Stimulated activated CD4-positive, alpha-beta T cell treated with anti-CD3 and anti-CD28 coated beads, TNF-alpha, amount 100 ng/mL, for 4 hours (primary cell): ENCODE results near the gene IMMT.
"Not testable (repeated sequence)": the region's sequence is repeated elsewhere in the genome, so short reads cannot be mapped to it uniquely, and the experiment has no call there.

ENCODE experiments used
- DNase-seq, 3 experiments: peaks; one replicate each; pipeline ENCODE4 v3.0.0-alpha.2; 2020; ENCODE audit warnings: low read depth in 3 of 3

The IMMT gene

DNA sequence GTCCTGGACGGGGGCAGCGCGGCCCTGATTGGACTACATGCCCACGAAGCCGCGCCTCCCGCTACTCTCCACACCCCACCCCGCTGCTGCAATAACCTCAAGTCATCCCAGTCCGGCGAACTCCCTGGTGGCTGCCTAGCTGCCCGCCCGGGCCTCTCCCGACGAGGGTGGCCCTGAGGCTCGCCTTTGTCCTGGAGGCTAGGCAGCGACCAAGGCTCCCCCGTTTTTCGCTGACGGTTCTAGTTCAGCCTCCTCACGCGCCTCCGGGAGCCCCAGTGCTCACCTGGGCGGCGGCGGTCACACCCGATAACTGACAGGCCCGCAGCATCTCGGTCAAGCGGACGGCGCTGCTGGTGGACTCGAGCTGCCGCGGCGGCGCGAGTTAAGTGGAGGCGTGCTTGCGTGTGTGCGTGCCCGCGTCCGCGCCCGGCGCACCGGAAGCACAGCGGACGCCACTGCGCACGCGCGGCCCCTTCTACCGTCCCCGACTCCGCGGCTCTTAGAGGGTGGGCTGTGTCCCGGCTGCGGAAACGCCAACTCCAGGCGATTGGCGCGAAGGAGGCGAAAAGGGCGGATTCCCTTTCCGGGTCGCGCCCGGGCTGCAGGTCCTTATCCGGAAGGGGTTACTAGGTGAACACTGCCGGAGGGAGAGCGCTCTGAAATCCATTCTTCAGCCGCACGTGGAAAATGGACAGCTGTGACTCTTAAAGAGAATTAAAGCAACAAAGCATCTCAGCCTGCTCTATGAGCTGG lies at the start of gene IMMT:
Gene IMMT (minus strand): TSS at position 408 of the 753 bp plus-strand sequence. CDS start 80 bp downstream, at position 328.
- peak; percentile 86 to 94 (median 91) for DNase-seq

DNA sequence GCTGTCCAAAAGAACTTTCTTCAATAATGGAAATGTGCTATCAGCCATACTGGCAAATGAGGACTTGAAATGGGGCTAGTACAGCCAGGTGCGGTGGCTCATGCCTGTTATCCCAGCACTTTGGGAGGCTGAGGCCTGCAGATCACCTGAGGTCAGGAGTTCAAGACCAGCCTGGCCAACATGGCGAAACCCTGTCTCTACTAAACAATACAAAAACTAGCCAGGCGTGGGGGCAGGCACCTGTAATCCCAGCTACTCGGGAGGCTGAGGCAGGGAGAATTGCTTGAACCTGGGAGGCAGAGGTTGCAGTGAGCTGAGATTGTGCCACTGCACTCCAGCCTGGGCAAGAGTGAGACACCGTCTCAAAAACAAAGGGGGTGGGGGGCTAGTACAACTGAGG lies 49.5 kb upstream of the IMMT start:
- not testable (repeated sequence) for DNase-seq

DNA sequence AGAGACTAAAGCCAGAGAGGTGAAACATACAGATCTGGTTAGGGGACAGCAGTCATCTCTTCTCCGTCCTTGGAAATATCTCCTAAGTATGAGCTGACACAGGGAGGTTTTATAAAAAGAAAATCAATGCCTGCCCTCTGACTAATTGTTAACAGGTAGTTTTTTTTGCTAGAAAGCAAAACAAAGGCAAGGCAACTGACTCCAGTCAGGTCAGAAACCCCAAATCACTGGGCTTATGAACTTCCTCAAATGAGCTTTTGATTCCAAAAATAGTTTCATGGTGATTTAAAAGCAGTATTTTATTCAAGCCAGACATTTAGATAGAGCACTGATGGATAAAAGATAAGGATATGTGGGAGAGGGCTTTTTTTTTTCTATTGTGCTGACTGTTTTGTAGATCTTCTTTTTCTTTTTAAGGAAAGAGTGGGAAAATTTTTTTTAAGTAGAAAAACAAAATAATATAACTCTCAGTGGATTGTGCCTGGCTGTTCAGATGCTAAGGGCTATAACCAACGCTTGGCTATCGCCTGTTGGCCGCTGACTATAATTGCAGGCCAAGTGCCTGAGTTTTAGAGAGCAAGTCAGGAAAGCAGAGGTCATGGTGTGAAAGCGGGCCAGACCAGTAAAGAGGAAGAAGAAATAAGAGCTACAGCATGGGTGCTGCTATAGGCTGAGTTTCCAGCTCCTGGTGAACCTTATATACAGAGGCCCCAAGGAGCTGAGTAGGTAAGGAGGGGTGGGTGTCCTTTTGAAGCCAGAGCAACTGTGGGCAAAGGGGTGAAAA lies 48.9 kb upstream of the IMMT start:
- DNase-seq = no peak

DNA sequence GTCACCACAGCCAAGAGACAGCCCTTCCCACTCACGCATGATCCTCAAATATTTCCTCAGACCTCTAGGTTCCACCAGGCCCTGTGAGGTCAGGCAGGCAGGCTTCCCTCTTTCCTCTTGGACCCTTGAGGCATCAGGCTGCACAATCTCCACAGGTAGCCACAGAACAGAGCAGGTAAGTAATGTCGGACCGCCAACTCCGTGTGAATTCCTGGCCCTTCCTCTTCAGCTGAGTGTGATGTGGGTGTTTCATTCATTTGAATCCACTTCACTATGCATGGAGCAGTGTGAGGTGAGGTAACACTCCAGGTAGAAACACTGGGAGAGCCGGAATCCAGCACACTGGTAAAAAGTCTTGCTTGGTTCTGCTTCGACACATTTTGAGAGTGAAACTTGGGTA lies 48.0 kb upstream of the IMMT start:
- DNase-seq = no peak

DNA sequence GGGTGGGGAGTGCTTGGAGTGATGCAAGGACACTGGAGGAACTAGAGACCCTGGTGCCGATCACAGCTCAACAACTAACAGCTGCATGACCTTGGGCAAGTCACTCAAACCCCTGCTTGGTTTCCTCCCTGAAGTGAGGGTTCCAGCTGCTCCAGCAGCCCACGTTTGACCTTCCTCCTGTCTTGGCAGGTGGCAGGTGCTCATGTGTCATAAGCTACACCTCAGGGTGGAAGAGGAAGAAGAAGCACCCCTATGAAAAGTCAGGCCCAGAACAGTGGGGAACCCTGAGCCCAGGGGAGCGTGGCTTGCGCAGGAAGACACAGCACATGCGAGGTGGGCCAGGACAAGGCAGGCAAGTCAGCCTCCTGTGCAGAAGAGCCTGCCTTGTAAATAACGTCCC lies 46.3 kb upstream of the IMMT start:
- no peak for DNase-seq

DNA sequence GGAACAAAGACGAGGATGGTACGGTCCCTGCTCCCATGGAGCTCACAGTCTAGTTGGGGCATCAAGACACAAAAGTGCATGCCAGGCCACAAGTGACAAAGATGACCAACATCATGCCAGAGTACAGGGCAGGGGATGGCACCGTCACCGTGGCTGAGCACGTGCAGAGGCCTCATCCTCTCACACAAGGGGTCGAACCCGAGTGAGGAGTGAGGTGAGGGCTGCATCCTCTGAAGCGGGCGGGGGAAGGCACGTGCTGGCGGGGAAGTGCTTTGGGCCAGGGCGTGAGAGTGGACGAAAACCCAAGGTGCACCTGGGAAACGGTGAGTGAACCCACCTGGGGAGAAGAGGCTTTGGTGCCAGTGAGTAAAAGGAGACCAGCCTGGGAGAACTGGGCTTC lies 45.0 kb upstream of the IMMT start:
- no peak for DNase-seq

DNA sequence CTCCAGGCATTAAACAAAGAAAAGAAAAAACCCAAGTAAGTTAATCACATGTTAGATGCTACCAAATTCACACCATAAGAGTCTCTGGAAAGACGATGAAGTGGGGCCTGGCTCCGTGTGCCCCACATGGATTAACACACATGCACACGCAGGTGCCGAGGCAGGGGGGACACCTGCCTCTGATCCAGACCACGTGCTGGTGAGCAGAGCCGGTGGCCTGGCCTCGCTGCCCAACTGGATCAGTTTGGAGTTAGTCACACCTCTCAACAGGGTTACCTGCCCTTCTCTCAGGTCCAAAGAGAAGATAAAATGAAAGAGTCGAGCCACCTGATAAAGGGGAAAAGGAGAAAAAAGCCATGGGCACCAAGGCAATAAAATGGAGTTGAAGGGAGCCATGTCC lies 44.5 kb upstream of the IMMT start:
- DNase-seq = no peak

DNA sequence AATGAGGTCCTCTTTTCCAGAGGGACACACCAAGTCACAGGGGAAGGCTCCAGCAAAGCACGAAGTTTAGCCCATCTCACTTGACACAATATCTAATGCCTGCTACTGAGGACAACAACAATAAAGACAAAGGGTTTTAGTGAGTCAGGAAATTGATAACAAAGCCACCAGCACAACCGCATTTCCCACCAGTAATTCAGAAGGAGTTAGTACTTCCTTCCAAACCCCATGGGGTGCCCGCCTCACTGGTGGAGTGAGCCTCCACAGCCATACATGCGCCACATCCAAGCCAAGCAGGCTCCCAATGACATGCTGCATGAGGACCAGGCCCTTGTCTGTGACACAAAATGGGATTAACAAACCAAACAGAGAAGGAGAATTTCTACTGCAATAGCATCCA lies 44.1 kb upstream of the IMMT start:
- no peak for DNase-seq

DNA sequence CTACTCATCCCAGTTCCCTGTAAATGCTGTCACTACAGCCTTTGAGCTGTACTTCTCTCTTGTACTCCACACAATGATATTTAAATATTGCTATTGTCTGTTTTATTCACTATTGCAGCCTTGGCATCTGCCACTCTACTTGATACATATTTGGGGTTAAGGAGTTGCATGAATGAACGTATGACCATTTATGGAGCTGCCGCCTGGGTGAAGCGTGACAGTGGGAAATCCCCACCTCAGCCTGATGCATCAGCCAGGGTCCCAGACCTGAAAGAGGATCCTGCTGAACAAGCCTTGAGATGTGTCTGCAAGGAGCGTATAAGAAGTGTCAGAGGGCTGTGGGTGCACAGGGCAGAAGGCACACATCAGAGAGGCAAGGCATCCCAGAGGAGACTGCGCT lies 43.1 kb upstream of the IMMT start:
- DNase-seq = peak in 2 of 3 experiments; percentile 17 to 34

DNA sequence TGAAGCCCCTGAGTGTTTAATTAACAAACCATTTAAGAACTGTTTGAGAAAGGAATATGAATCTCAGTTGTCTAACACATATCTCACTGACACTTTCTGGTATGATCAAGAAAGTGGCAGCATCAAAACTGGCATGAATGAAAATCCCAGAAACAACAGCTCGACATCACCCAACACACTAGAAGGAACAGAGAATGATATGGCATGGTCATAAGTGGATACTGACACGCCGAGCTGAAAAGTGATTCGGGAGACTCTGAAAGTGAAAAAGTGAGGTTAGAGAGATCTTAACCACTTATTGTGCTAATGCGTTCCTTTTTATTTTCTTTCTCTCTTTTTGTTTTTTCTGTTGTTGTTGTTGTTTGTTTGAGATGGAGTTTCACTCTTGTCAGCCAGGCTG lies 41.9 kb upstream of the IMMT start:
- DNase-seq = no peak

DNA sequence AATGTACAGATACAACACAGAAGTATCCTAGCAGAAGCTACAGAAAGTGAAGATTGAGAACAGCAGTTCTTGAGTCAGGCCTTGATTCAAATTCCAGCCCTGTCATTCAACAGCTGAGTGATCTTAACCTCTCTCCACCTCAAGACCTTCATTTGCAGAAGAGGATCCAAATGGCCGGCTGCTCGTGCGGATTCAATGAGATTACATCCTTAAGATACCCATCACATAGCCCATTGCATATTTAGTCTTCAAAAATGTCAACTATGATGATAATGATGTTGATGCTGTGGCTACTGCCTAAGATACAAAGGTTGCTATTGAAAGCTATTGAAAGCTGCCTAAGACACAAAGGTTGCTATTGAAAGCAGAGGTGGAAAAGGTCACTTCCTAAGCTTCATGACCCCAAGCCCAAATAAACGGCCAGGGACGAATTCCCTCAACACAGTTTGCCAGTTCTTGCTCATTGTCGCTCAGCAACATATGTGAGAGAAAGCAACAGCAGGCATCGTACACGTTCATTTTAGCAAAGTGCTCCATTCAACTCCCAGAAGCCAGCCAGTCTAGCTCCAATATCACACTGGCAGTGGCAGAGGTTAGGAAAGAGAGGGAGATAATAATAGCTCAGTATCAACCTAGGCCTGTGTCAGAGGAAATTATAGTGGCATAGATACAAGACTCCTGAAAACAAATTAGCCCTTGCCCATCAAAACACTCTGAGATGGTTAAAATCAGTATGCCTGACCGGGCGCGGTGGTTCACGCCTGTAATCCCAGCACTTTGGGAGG lies 40.1 kb upstream of the IMMT start:
- DNase-seq = no peak

DNA sequence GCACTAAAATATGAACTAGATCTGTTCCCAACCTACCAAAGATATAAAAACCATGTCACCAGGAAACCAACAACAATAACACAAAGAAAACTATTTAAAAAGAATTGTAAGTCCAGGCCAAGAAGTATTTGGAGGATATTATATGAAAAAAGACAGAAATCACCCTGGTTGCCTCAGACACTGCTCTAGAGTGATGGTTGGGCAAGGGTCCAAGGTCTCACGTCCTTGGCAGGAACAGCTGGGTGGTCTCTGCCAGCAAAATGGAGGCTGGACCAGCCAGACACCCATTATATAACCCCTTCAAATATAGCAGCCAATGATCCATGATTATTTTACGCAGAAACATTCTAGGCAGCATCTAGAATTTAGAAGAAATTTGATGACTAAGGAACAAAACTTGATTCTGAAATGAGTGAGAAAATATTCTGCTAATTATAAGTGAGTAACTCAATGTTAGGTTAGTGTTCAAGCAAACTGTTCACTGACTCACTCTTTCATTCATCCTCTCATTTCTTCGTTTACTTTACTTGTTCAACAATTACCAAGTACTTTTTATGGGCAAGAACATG lies 39.4 kb upstream of the IMMT start:
- DNase-seq = no peak

DNA sequence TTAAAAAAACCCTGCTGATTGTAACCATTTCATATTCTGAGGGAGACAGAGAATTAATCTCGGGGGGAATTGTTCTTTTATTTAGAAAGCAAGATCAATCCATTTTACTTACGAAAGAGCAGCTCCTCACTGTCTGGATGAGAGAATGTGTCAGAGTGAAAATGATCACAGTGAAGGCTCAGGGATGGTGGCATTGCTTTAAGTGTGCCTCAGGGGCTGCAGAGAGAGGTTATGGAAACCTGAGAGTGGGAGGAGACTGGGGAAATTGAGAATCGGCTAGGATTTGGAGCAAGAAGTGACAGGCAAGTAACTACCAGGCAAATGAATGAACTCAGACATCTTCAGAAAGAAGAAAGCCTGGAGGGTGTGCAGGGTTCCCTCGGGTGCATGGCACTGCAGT lies 38.2 kb upstream of the IMMT start:
- no peak for DNase-seq

DNA sequence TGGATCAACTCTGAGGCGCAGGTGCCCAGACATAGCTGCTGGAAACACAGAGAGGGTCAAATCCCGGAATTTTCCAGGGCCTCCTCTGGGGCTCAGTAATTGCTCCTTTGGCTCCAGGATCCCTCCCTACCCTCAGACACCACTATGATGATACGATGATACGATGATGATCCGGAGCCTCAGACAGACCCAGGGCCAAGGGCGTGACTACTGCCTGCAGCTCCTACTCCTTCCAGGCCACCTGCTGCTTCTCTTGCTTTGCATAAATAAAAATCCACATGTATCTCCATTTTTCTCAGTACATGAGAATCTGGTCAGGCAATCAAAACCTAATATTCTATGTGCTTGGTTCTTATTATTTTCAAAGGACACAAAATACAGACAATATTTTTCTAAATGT lies 37.6 kb upstream of the IMMT start:
- DNase-seq = no peak

DNA sequence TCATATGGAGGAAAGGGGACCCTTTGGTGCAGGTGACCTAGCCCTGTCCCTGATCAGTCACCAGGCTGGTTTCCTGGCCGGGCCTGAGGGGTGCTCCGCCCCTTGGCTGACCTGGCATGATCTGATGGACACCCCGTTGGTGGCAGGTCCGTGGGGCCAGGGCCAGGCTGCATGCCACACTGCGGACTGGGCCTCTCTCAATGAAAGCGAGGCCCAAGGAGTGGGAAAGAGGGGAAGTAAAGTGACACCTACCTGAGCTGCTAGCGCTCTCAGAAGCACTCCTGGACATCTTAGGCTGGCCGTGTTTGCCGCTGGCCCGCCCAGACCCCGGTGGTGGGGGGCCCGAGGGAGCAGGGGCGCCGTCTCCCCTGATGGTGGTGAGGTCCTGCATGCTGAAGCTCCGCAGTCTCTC lies 37.1 kb upstream of the IMMT start:
- DNase-seq = no peak

DNA sequence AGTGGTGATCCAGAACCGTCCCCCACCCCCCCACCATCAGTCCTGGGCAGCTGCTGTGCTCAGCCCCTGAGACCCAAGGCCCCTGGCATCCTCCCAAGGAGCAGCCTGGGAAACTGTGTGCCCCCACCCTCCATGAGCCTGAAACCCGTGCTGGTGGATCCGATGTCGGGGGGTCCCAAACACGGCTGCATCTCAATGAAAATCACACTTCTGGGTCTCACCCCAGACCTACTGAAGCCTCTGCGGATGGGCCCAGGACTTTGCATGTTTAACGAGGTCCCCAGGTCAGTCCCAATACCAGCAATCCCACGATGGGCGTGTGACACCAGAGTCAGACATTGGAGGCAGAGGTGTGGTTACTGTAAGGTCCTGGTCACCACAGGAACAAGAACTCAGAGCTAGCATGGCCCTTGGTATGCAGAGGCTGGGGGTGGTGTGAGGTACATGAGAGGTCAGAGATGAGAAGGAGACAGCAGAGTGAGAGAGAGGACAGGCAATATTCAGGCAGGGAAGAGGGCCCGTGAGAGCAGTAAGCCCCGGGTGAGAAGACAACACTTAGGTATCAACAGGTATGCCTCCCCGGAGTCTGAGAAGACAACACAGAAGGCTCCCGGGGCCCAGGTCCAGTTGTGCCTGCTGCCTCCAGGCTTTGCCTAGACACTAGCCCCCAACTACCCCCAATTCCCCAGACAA lies 36.6 kb upstream of the IMMT start:
- DNase-seq = no peak

DNA sequence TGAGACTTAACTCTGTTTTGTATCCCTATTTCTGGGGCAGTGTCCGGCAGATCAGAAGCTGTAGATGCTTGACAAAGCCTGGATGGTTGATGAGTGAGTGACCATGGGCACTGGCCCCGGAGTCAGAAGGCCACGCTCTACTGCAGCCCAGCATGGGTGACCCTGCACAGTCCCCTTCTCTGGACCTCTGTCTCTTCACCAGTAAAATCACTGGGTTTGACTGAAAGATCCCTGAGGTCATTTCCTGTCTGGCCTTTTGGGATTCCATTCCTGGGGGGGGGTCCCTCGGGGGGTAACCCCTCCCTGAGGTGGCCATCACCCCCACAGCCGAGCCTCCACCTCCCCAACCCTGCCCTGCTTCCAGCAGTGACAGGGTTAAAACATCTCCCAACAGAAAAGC lies 35.7 kb upstream of the IMMT start:
- DNase-seq = no peak

DNA sequence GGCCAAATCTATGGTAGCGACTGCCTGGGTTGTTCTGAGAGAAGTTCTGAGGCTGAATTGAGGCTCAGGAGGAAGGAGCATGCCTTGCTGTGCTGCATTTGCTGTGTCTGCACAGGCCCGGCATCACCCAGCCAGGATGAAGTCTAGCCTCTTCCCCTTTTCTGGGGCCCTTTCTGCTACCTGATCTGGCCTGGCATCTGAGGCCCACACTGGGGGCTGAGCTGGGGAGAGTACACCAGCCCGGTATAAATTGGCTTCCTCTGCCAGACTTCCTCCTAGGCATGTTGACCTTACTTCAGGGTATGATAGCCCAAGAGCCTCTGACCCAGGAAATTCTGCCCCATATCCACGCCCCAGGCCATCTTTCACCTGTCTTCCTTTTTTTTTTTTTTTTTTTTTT lies 34.0 kb upstream of the IMMT start:
- DNase-seq = no peak

DNA sequence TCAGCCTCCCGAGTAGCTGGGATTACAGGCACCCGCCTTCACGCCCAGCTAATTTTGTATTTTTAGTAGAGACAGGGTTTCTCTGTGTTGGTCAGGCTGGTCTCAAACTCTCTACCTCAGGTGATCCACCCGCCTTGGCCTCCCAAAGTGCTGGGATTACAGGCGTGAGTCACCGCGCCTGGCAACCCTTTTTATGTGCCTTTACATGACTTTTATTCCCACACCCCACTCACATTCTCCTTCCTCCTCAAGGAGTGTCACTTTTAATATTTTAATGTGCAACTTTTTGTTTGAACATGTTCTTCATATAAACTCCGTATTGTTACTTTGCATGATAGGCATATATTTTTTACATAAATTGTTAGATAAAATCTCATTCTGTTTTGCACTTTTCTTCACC lies 33.3 kb upstream of the IMMT start:
- DNase-seq = not testable (repeated sequence)

DNA sequence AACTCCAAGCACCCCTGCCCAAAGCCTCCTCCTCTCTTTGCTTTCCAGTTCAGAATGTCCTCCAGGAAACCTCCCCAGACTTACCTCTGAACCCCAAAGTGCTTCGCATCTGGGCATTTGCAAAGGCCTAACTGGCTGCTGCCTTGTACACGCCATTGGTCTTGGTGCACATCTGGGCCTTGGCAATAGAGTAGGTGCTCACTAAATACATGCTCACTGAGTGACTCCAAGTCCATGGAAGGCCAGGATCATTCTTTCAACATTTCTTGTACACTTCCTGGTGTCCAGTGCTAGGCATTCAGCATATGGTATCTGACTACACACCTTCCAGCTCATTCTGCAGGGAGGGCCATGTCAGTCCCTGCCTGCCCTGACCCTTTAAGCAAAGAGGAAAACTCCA lies 32.4 kb upstream of the IMMT start:
- DNase-seq = no peak

DNA sequence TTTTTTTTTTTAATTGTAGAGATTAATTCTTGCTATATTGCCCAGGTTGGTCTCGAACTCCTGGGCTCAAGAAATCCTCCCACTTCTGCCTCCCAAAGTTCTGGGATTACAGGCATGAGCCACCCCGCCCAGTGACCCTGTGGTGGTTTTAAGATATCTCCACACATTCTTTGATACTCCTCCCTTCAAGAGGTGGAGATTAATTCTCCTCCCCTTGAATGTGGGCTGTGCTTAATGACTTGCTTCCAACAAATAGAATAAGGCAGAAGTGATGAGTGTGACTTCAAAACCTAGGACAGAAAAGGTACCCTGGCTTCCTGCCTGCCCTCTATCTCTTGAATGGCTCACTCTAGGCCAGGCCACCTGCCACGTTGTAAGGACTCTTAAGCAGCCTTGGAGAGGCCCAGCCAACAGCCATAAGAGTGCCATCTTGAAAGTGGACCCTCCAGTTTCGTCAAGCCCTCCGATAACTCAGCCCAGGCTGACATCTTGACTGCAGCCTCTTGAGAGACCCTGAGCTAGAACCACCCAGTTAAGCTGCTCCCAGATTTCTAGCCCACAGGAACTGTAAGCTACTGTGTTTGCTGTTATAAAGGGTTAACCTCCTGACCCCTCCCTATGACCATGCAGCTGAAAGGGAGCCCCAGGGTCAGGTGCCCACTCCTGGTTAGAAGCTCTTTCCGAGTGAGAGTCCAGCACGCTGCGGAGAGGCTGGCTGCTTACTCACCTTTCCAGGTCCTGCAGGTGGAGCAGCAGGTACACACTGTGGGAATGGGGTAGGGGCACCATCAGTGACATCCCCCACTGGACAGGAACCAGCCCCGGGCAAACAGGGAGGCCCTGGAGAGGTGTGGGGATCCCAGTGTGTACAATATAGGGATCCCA lies 31.6 kb upstream of the IMMT start:
- no peak for DNase-seq
